Measurements from ENCODE around the gene RAB29.

Gene RAB29

DNA sequence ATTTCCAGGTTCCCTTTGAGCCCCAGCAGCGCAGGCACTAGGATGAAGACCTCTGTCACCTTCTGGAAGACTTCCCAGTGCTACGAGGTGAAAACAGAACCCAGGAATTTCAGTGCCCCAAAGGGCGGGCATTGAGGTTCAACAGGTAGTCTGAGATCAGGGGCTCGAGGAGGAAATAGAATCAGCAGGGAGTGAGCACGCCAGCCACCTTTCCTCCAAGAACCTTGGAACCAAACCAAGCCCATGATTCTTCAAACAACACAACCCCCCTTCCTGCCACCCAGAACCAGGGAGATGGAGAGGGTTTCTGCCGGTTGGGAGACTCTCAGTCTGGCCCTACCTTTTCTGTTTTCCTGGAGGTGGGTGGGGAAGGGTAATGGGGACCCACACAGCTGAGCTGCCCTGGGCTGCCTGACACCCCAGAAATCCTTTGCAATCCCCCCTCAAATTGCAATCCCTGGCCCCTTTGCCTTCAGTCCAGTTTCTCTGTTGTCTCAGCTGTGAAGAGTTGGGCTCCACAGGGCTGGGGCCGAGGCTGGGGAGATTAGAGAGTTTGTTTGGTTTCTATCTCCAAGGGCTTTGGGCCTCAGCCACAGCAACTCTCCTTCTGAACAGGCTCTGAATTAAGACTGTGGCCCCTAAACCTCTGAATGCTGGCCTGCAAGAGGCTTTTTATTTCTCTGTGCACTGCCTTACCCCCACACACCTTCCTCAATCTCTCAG is 25.9 kb upstream of the RAB29 start:
- TF ChIP-seq NFIC (IDR thresholded peaks at IDR 0.05) (peak; percentile 68), TEAD4 (IDR thresholded peaks at IDR 0.05) (0 out of 2 replicates have a peak, but pooled peaks have one; percentile 30), RAD21 (IDR thresholded peaks at IDR 0.05; ENCODE audit: low read depth) (no peak), TAF1 (IDR thresholded peaks at IDR 0.05; ENCODE audit: low read depth) (no peak), ZBTB7A (IDR thresholded peaks at IDR 0.05; ENCODE audit: low read depth) (no peak), EGR1 (IDR thresholded peaks at IDR 0.05) (no peak), EP300 (IDR thresholded peaks at IDR 0.05; ENCODE audit: borderline replicate concordance) (0 out of 2 replicates have a peak, but pooled peaks have one; percentile 12), YY1 (IDR thresholded peaks at IDR 0.05; ENCODE audit: low read depth) (no peak), CEBPB (IDR thresholded peaks at IDR 0.05) (no peak), TCF12 (IDR thresholded peaks at IDR 0.05; ENCODE audit: low read depth) (peak; percentile 43; the same call in 1 of the 2 replicates), FOXM1 (IDR thresholded peaks at IDR 0.05; ENCODE audit: borderline replicate concordance, low read depth) (no peak), CREB1 (IDR thresholded peaks at IDR 0.05; ENCODE audit: low read depth) (no peak)
- TF ChIP-seq, protein P1, sequence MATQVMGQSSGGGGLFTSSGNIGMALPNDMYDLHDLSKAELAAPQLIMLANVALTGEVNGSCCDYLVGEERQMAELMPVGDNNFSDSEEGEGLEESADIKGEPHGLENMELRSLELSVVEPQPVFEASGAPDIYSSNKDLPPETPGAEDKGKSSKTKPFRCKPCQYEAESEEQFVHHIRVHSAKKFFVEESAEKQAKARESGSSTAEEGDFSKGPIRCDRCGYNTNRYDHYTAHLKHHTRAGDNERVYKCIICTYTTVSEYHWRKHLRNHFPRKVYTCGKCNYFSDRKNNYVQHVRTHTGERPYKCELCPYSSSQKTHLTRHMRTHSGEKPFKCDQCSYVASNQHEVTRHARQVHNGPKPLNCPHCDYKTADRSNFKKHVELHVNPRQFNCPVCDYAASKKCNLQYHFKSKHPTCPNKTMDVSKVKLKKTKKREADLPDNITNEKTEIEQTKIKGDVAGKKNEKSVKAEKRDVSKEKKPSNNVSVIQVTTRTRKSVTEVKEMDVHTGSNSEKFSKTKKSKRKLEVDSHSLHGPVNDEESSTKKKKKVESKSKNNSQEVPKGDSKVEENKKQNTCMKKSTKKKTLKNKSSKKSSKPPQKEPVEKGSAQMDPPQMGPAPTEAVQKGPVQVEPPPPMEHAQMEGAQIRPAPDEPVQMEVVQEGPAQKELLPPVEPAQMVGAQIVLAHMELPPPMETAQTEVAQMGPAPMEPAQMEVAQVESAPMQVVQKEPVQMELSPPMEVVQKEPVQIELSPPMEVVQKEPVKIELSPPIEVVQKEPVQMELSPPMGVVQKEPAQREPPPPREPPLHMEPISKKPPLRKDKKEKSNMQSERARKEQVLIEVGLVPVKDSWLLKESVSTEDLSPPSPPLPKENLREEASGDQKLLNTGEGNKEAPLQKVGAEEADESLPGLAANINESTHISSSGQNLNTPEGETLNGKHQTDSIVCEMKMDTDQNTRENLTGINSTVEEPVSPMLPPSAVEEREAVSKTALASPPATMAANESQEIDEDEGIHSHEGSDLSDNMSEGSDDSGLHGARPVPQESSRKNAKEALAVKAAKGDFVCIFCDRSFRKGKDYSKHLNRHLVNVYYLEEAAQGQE (IDR thresholded peaks at IDR 0.05; ENCODE audit: low read depth) = no peak
- TF ChIP-seq, protein P2, sequence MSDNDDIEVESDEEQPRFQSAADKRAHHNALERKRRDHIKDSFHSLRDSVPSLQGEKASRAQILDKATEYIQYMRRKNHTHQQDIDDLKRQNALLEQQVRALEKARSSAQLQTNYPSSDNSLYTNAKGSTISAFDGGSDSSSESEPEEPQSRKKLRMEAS (IDR thresholded peaks at IDR 0.05) = 0 out of 2 replicates have a peak, but pooled peaks have one; percentile 14
- TF ChIP-seq, protein P3, sequence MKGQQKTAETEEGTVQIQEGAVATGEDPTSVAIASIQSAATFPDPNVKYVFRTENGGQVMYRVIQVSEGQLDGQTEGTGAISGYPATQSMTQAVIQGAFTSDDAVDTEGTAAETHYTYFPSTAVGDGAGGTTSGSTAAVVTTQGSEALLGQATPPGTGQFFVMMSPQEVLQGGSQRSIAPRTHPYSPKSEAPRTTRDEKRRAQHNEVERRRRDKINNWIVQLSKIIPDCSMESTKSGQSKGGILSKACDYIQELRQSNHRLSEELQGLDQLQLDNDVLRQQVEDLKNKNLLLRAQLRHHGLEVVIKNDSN (IDR thresholded peaks at IDR 0.05) = no peak

DNA sequence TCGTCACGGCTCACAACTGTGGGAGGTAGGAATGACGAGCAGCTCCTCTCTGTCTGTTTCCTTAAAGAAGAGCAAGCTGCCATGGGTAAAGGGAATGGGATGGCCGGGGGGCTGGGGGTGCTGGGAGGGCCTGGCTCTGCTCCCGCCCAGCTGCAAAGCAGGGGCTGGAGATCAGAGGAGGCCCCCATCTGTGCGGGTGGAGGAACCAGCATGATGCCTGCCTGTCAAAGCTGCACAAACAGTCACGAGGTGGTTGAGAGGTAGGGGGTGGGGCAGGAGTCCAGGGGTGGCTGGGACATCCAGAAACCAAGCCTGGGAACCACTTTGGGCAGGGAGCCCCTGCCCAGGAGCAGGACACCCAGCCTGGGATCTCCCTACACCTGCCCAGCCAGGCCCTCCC is 25.1 kb upstream of the RAB29 start:
- no peak for TF ChIP-seq CREB1 (IDR thresholded peaks at IDR 0.05; ENCODE audit: low read depth)
- TF ChIP-seq, protein P3 (IDR thresholded peaks at IDR 0.05) = peak; percentile 10; the same call in 1 of the 2 replicates

DNA sequence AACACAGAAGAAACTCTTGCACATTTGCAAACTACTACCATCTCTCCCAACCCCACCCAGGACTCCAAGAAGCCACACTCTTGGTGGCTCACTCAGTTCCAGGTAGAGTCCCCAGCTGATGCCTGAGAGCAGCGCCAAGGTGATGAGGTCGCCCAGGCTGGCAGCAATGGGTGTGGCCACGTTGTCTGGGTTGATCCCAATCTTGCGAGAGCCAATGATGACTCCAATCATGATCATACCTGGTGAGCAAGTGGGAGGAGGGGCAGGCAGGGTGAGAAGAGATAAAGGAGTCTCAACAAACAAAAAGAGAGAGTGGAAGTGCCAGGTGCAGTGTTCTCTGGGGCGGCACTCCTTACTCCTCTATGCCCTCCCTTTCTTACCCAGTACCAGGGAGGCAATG is 23.3 kb upstream of the RAB29 start:
- no peak for TF ChIP-seq TAF1 (IDR thresholded peaks at IDR 0.05; ENCODE audit: low read depth)
- TF ChIP-seq EP300 (IDR thresholded peaks at IDR 0.05; ENCODE audit: borderline replicate concordance) = no peak
- TF ChIP-seq YY1 (IDR thresholded peaks at IDR 0.05; ENCODE audit: low read depth) = no peak
- no peak for TF ChIP-seq EGR1 (IDR thresholded peaks at IDR 0.05)
- TF ChIP-seq, protein P3 (IDR thresholded peaks at IDR 0.05) = no peak
- no peak for TF ChIP-seq NFIC (IDR thresholded peaks at IDR 0.05)
- no peak for TF ChIP-seq TEAD4 (IDR thresholded peaks at IDR 0.05)
- no peak for TF ChIP-seq RAD21 (IDR thresholded peaks at IDR 0.05; ENCODE audit: low read depth)
- TF ChIP-seq, protein P1 (IDR thresholded peaks at IDR 0.05; ENCODE audit: low read depth) = no peak
- TF ChIP-seq CREB1 (IDR thresholded peaks at IDR 0.05; ENCODE audit: low read depth) = no peak
- TF ChIP-seq FOXM1 (IDR thresholded peaks at IDR 0.05; ENCODE audit: borderline replicate concordance, low read depth) = no peak
- no peak for TF ChIP-seq TCF12 (IDR thresholded peaks at IDR 0.05; ENCODE audit: low read depth)
- no peak for TF ChIP-seq ZBTB7A (IDR thresholded peaks at IDR 0.05; ENCODE audit: low read depth)
- TF ChIP-seq, protein P2 (IDR thresholded peaks at IDR 0.05) = no peak
- no peak for TF ChIP-seq CEBPB (IDR thresholded peaks at IDR 0.05)

DNA sequence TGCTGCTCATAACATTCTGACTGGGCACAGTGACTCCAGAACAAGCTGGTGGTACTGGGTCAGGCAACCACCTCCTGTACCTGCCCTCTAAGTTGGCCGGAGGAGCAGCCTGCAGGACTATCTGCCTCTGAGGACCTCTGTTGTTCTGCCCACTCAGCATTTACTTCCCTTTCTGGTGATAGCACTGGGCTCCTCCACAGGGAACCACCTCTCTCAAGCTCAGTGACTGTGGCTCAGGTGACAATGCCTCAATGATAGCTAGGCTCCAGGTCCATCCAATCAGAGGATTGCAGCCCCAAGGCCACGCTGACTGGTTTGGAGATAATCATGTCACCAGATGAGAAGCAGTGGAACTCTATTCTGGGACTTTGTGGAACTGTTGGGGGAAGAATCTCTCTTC is 21.9 kb upstream of the RAB29 start:
- TF ChIP-seq EGR1 (IDR thresholded peaks at IDR 0.05) (no peak), FOXM1 (IDR thresholded peaks at IDR 0.05; ENCODE audit: borderline replicate concordance, low read depth) (no peak), TEAD4 (IDR thresholded peaks at IDR 0.05) (no peak), ZBTB7A (IDR thresholded peaks at IDR 0.05; ENCODE audit: low read depth) (no peak), EP300 (IDR thresholded peaks at IDR 0.05; ENCODE audit: borderline replicate concordance) (no peak), RAD21 (IDR thresholded peaks at IDR 0.05; ENCODE audit: low read depth) (no peak)
- TF ChIP-seq, protein P3 (IDR thresholded peaks at IDR 0.05) = no peak

All from Ishikawa (cell line).